ENCODE results near the gene RNF44.

The RNF44 gene

DNA sequence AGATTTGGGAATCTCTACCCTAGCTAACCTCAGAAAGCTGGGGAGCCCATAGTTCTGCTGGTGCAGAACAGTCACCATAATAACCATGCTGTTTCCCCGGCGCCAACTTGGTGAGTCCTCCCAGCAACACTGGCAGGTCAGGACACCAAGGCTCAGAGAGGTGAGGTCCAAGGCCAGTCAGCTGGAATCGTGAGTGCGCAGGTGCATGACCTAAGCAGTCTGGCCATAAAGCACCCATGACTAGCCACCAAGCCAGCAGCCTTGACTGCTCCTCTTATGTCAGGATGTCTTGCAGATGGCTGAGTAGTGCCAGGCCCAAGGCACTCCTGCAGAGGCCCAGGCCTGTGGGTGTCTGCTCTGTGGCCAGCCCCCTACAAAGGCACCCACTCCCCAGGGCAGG lies 2.6 kb downstream of the RNF44 start:
- Histone ChIP-seq H3K9me3 (ENCODE audit: control insufficient read depth, insufficient read depth, low read length) (no peaks in the 10 kb centered on the region), H3K36me3 (ENCODE audit: insufficient read depth, low read length) (peaks cover 7% of the 10 kb centered on the region), H3K9ac (ENCODE audit: low read depth, low read length) (no peak overlapping the region), H3K4me1 (ENCODE audit: insufficient read depth, low read length) (peaks cover 21% of the 10 kb centered on the region)

DNA sequence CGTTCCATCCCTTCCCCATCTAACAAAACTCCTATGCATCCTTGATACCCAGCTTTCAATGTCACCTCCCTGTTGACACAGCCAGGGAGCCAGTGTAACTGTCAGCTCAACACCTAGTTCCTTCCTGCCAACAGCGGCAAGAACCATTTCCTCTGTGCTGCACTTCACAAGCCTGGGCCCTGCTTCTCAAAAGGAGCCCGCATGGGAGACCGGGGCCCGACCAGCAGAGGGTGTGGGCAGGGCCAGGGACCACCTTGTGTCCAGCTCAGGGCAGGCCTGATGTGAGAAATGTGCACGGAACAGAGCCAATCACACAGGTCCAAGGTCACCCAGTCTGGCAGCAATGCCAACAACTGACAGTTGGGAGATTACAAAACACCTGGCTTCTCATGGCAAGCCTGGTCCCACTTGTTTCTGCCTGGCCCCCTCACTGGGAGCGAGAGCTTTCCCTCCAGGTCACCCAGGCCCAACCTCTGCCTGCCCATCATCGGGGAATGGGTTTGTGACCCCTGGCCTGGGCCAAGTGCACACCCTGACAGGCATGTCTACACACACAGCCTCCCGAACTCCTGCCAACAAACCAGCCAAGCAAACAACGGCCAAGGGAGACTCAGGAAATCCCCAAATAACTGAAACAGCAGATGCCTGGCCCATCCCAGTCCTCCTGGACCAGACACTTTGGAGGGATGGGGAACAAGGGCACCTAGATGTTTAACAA lies 3.1 kb downstream of the RNF44 start:
- H3K36me3 ChIP-seq (ENCODE audit: insufficient read depth, low read length) = peaks cover 7% of the 10 kb centered on the region

DNA sequence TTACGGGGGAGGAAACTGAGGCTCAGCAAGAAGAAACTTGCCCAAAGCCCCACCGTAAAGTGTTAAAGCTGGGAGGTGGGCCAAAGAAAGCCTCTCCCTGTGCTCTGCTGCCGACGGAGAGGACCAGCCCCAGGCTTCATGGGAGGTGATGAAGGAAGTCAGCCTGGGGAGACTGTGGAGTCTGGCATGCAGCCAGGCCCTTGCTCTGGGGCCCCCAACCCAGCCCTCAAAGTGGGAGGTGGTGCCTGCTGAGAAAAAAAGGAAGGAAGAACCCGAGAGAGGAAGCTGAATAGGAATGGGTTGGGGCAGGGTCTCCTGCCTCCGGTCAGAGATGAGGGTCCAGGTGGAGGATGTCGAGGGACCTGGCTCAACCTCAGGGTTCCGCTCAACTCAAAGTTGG lies 3.8 kb downstream of the RNF44 start:
- Histone ChIP-seq H3K4me1 (ENCODE audit: insufficient read depth, low read length) (peaks cover 14% of the 10 kb centered on the region), H3K36me3 (ENCODE audit: insufficient read depth, low read length) (peaks cover 7% of the 10 kb centered on the region), H3K9ac (ENCODE audit: low read depth, low read length) (no peak overlapping the region), H3K9me3 (ENCODE audit: control insufficient read depth, insufficient read depth, low read length) (no peaks in the 10 kb centered on the region)

More for the DNA sequence above, 3.1 kb downstream of the RNF44 start:
- Histone ChIP-seq H3K9ac (ENCODE audit: low read depth, low read length) (no peak overlapping the region), H3K4me1 (ENCODE audit: insufficient read depth, low read length) (peaks cover 20% of the 10 kb centered on the region), H3K9me3 (ENCODE audit: control insufficient read depth, insufficient read depth, low read length) (no peaks in the 10 kb centered on the region)

GRCh38 chr5:176532795-176533194 lies 4.4 kb downstream of the RNF44 start:
- no peaks in the 10 kb centered on the region for H3K9me3 ChIP-seq (ENCODE audit: control insufficient read depth, insufficient read depth, low read length)
- no peak overlapping the region for H3K9ac ChIP-seq (ENCODE audit: low read depth, low read length)
- H3K36me3 ChIP-seq (ENCODE audit: insufficient read depth, low read length) = peaks cover 7% of the 10 kb centered on the region
- H3K4me1 ChIP-seq (ENCODE audit: insufficient read depth, low read length) = peaks cover 14% of the 10 kb centered on the region

DNA sequence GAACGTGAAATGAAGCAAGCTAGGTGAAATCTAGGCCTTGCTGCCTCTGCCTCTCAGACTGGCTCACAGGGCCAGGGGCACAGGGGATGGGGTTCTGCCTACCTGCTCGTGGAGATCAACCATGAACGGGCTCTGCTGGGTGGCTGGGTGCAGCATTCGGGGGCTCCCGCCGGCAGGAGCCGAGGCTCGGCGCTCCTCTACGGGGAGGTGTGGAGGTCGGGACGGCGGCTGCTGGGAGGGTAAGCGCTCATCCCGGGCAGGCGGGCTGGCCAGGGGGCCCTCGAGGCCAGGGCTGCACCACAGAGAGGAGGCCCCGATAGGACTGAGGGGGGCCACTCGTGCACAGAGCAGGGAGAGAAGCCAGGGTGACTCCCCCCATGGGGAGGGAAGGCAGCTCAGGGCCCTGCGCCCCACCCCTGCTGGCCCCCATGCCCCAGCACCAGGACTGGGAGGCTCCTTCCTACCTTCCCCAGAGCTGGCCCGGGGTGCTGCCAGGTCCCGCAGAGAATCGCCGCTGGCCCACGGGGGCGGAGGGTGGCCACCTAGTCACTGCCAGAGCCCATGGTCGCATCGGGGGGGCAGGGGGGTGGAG lies 5.2 kb downstream of the RNF44 start:
- no peaks in the 10 kb centered on the region for H3K9me3 ChIP-seq (ENCODE audit: control insufficient read depth, insufficient read depth, low read length)
- peaks cover 7% of the 10 kb centered on the region for H3K36me3 ChIP-seq (ENCODE audit: insufficient read depth, low read length)
- H3K9ac ChIP-seq (ENCODE audit: low read depth, low read length) = no peak overlapping the region
- peaks cover 14% of the 10 kb centered on the region for H3K4me1 ChIP-seq (ENCODE audit: insufficient read depth, low read length)

GRCh38 chr5:176530983-176531901 lies 6.0 kb downstream of the RNF44 start:
- no peaks in the 10 kb centered on the region for H3K9me3 ChIP-seq (ENCODE audit: control insufficient read depth, insufficient read depth, low read length)
- peaks cover 14% of the 10 kb centered on the region for H3K4me1 ChIP-seq (ENCODE audit: insufficient read depth, low read length)
- H3K9ac ChIP-seq (ENCODE audit: low read depth, low read length) = no peak overlapping the region
- peaks cover 7% of the 10 kb centered on the region for H3K36me3 ChIP-seq (ENCODE audit: insufficient read depth, low read length)

DNA sequence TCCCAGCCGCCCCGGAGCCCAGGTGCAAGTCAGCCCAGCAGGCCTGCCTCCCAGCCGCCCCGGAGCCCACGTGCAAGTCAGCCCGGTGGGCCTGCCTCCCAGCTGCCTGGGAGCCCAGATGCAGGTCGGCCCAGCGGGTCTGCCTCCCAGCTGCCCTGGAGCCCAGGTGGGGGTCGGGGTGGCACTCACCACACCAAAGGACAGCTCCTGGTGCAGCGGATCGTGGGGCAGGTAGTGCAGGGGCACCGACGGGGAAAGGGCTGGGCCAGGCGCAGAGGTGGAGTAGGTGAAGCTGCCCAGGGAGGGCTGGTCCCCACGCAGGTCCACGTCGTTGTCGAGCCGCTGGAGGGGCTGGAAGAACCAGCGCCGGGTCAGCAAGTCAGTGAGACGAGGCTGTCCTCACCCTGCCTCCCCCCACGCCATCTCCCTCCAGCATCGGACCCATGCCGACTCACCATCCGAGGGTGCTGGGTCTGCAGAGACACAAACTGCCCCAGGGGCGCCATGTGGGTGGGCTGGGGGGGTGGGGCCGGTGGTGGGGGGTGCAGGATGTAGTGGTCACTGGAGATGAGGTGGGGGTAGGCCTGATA lies 6.7 kb downstream of the RNF44 start:
- Histone ChIP-seq H3K4me1 (ENCODE audit: insufficient read depth, low read length) (peaks cover 14% of the 10 kb centered on the region), H3K9ac (ENCODE audit: low read depth, low read length) (no peak overlapping the region), H3K9me3 (ENCODE audit: control insufficient read depth, insufficient read depth, low read length) (no peaks in the 10 kb centered on the region), H3K36me3 (ENCODE audit: insufficient read depth, low read length) (peaks cover 7% of the 10 kb centered on the region)

DNA sequence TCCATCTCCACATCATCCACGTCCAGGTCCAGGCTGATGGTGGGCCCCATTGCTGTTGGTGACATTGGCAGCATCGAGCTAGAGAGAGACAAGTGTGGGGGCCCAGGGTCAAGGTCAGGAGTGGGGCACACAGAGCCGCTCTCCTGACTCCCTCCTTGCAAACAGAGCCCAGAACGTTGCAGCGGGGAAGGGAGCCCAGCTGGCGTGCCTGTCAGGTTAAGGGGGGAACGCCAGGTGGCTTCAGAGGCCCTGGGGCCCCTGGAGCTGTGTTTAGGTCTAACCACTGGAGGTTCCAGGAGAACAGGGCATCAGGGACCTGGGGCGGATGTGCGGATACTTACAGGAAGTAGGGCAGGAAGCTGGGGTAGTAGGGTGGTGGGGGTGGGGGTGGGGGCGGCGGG lies 7.5 kb downstream of the RNF44 start:
- peaks cover 6% of the 10 kb centered on the region for H3K4me1 ChIP-seq (ENCODE audit: insufficient read depth, low read length)
- peaks cover 7% of the 10 kb centered on the region for H3K36me3 ChIP-seq (ENCODE audit: insufficient read depth, low read length)
- no peak overlapping the region for H3K9ac ChIP-seq (ENCODE audit: low read depth, low read length)
- H3K9me3 ChIP-seq (ENCODE audit: control insufficient read depth, insufficient read depth, low read length) = no peaks in the 10 kb centered on the region

GRCh38 chr5:176529116-176529740 lies 8.0 kb downstream of the RNF44 start:
- Histone ChIP-seq H3K9ac (ENCODE audit: low read depth, low read length) (no peak overlapping the region), H3K36me3 (ENCODE audit: insufficient read depth, low read length) (peaks cover 7% of the 10 kb centered on the region), H3K4me1 (ENCODE audit: insufficient read depth, low read length) (peaks cover 4% of the 10 kb centered on the region; the same call in 1 of the 2 replicates), H3K9me3 (ENCODE audit: control insufficient read depth, insufficient read depth, low read length) (no peaks in the 10 kb centered on the region)

GRCh38 chr5:176528761-176529115 lies 8.5 kb downstream of the RNF44 start:
- H3K9me3 ChIP-seq (ENCODE audit: control insufficient read depth, insufficient read depth, low read length) = no peaks in the 10 kb centered on the region
- H3K36me3 ChIP-seq (ENCODE audit: insufficient read depth, low read length) = peaks cover 7% of the 10 kb centered on the region
- peaks cover 2% of the 10 kb centered on the region; the same call in 1 of the 2 replicates for H3K4me1 ChIP-seq (ENCODE audit: insufficient read depth, low read length)
- H3K9ac ChIP-seq (ENCODE audit: low read depth, low read length) = no peak overlapping the region

DNA sequence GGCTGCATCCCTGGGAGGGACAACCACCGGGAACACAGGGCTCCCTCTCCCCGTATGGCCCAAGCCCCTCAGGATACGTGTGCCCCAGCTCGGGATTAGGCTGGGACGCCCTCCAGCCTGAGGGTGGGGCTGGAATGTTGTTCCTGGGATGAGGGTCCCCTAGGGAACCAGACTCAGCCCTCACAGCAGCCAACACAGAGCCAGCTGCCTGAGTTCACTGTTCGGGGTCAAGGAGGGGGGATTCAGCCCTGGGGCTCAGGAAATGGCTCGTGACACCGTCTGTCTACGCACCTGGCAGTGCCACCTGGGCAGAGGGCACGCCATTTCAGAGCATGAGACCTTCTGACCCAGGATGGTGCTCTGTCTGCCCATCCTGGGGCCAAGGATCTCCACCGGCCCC lies 8.9 kb downstream of the RNF44 start:
- no peak overlapping the region for H3K9ac ChIP-seq (ENCODE audit: low read depth, low read length)
- H3K9me3 ChIP-seq (ENCODE audit: control insufficient read depth, insufficient read depth, low read length) = no peaks in the 10 kb centered on the region
- no peaks in the 10 kb centered on the region; the same call in 1 of the 2 replicates for H3K4me1 ChIP-seq (ENCODE audit: insufficient read depth, low read length)
- peaks cover 7% of the 10 kb centered on the region for H3K36me3 ChIP-seq (ENCODE audit: insufficient read depth, low read length)

GRCh38 chr5:176527246-176528222 lies 9.7 kb downstream of the RNF44 start:
- no peak overlapping the region for H3K9ac ChIP-seq (ENCODE audit: low read depth, low read length)
- H3K9me3 ChIP-seq (ENCODE audit: control insufficient read depth, insufficient read depth, low read length) = no peaks in the 10 kb centered on the region
- no peaks in the 10 kb centered on the region for H3K4me1 ChIP-seq (ENCODE audit: insufficient read depth, low read length)
- peaks cover 7% of the 10 kb centered on the region for H3K36me3 ChIP-seq (ENCODE audit: insufficient read depth, low read length)

DNA sequence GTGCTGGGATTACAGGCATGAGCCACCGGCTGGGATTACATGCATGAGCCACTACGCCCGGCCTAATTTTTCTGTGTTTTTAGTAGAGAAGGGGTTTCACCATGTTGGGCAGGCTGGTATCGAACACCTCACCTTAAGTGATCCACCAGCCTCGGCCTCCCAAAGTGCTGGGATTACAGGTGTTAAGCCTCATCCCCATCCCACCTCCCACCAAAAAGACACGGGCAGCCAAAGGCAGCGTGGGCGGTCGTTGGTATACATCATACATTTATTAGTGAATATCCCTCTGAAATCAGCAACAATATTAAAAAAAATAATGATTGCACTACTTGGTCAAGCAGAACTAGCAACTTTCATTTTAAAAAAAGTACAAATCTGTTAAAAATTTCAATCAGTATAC lies 10.7 kb downstream of the RNF44 start:
- Histone ChIP-seq H3K36me3 (ENCODE audit: insufficient read depth, low read length) (peaks cover 6% of the 10 kb centered on the region), H3K9me3 (ENCODE audit: control insufficient read depth, insufficient read depth, low read length) (no peaks in the 10 kb centered on the region), H3K9ac (ENCODE audit: low read depth, low read length) (no peak overlapping the region), H3K4me1 (ENCODE audit: insufficient read depth, low read length) (no peaks in the 10 kb centered on the region)
